GM12865 (cell line): Measurements from ENCODE around the gene B3GALT5.

Experiments used
- DNase-seq: peaks from one replicate; pipeline ENCODE4 v3.0.0; 2010; ENCODE audit warnings: low read depth
- H3K4me3 ChIP-seq: 2 replicates; pipeline ENCODE4 v1.5.1; 2011; ENCODE audit warnings: mild to moderate bottlenecking, low read depth, low read length, control low read depth
- CTCF ChIP-seq: IDR thresholded peaks from 2 replicates; pipeline ENCODE4 v1.5.1; 2011; ENCODE audit warnings: low read length, control low read depth, low read depth, inconsistent platforms; ENCODE audit not compliant: insufficient read depth; ENCODE audit errors: missing control alignments

Gene B3GALT5

GRCh38 chr21:39625211-39625895 is 12.6 kb downstream of the B3GALT5 start:
- DNase-seq, result no peak
- no peak overlapping the region for H3K4me3 ChIP-seq
- TF ChIP-seq CTCF, result no peak

- no peak for TF ChIP-seq CTCF
- no peak overlapping the region for H3K4me3 ChIP-seq
- DNase-seq, result no peak
These were observed 15.6 kb downstream of the B3GALT5 start for GRCh38 chr21:39628385-39628784.

GRCh38 chr21:39630191-39630591 is 17.5 kb downstream of the B3GALT5 start:
- no peak for TF ChIP-seq CTCF
- no peak overlapping the region for H3K4me3 ChIP-seq
- no peak for DNase-seq

GRCh38 chr21:39630827-39631226 is 18.1 kb downstream of the B3GALT5 start:
- H3K4me3 ChIP-seq, result no peak overlapping the region
- no peak for DNase-seq

GRCh38 chr21:39631842-39632562 is 19.3 kb downstream of the B3GALT5 start:
- no peak for TF ChIP-seq CTCF
- H3K4me3 ChIP-seq, result no peak overlapping the region
- no peak for DNase-seq

More at GRCh38 chr21:39630827-39631226, 18.1 kb downstream of the B3GALT5 start:
- TF ChIP-seq CTCF, result no peak

GRCh38 chr21:39632796-39633442 is 20.2 kb downstream of the B3GALT5 start:
- DNase-seq, result no peak
- TF ChIP-seq CTCF, result no peak
- no peak overlapping the region for H3K4me3 ChIP-seq
